ENCODE data around the gene CIC. TPM values are rescaled to one million over a fixed set of nuclear protein-coding genes. Genes with fewer than 3 reads are reported as not detected.

CIC gene
- total RNA-seq, 1 donor from 2014 or later = 115 TPM

GRCh38 chr19:42303876-42304275 lies 34.8 kb downstream of the CIC start:
- H3K4me3 Mint-ChIP-seq (ENCODE audit: unreplicated experiment) = no peak overlapping the region
- no peak overlapping the region for H3K27ac Mint-ChIP-seq (ENCODE audit: unreplicated experiment)

GRCh38 chr19:42306646-42307045 lies 37.6 kb downstream of the CIC start:
- Mint-ChIP-seq H3K27ac (ENCODE audit: unreplicated experiment) (no peak overlapping the region), H3K36me3 (ENCODE audit: unreplicated experiment) (no peaks in the 10 kb centered on the region), H3K27me3 (ENCODE audit: unreplicated experiment) (peaks cover under 1% of the 10 kb centered on the region), H3K9me3 (ENCODE audit: unreplicated experiment) (no peaks in the 10 kb centered on the region), H3K4me3 (ENCODE audit: unreplicated experiment) (no peak overlapping the region), H3K4me1 (ENCODE audit: unreplicated experiment) (peaks cover 18% of the 10 kb centered on the region)
- DNase-seq (ENCODE audit: extremely low spot score, unreplicated experiment) = no peak
- TF ChIP-seq CTCF (IDR thresholded peaks at IDR 0.05) = no peak

More at GRCh38 chr19:42303876-42304275, 34.8 kb downstream of the CIC start:
- Mint-ChIP-seq H3K36me3 (ENCODE audit: unreplicated experiment) (peaks cover 5% of the 10 kb centered on the region), H3K27me3 (ENCODE audit: unreplicated experiment) (no peaks in the 10 kb centered on the region), H3K9me3 (ENCODE audit: unreplicated experiment) (no peaks in the 10 kb centered on the region), H3K4me1 (ENCODE audit: unreplicated experiment) (peaks cover 24% of the 10 kb centered on the region)
- no peak for TF ChIP-seq CTCF (IDR thresholded peaks at IDR 0.05)
- no peak for DNase-seq (ENCODE audit: extremely low spot score, unreplicated experiment)

- TF ChIP-seq CTCF (IDR thresholded peaks at IDR 0.05) = no peak
- Mint-ChIP-seq H3K36me3 (ENCODE audit: unreplicated experiment) (no peaks in the 10 kb centered on the region), H3K27ac (ENCODE audit: unreplicated experiment) (no peak overlapping the region)
Measured at GRCh38 chr19:42309686-42310085, 40.6 kb downstream of the CIC start.

GRCh38 chr19:42311657-42312056 lies 42.6 kb downstream of the CIC start:
- TF ChIP-seq CTCF (IDR thresholded peaks at IDR 0.05) = no peak
- peaks cover 8% of the 10 kb centered on the region for H3K4me1 Mint-ChIP-seq (ENCODE audit: unreplicated experiment)
- H3K27ac Mint-ChIP-seq (ENCODE audit: unreplicated experiment) = no peak overlapping the region
- H3K27me3 Mint-ChIP-seq (ENCODE audit: unreplicated experiment) = peaks cover 13% of the 10 kb centered on the region
- H3K36me3 Mint-ChIP-seq (ENCODE audit: unreplicated experiment) = no peaks in the 10 kb centered on the region
- no peak overlapping the region for H3K4me3 Mint-ChIP-seq (ENCODE audit: unreplicated experiment)
- DNase-seq (ENCODE audit: extremely low spot score, unreplicated experiment) = no peak
- H3K9me3 Mint-ChIP-seq (ENCODE audit: unreplicated experiment) = no peaks in the 10 kb centered on the region

More at GRCh38 chr19:42309686-42310085, 40.6 kb downstream of the CIC start:
- H3K27me3 Mint-ChIP-seq (ENCODE audit: unreplicated experiment) = peaks cover 13% of the 10 kb centered on the region
- H3K4me3 Mint-ChIP-seq (ENCODE audit: unreplicated experiment) = no peak overlapping the region
- peaks cover 8% of the 10 kb centered on the region for H3K4me1 Mint-ChIP-seq (ENCODE audit: unreplicated experiment)
- no peaks in the 10 kb centered on the region for H3K9me3 Mint-ChIP-seq (ENCODE audit: unreplicated experiment)
- no peak for DNase-seq (ENCODE audit: extremely low spot score, unreplicated experiment)

GRCh38 chr19:42312370-42312769 lies 43.3 kb downstream of the CIC start:
- peak overlapping the region; percentile 51 for H3K4me3 Mint-ChIP-seq (ENCODE audit: unreplicated experiment)
- H3K27ac Mint-ChIP-seq (ENCODE audit: unreplicated experiment) = no peak overlapping the region
- H3K9me3 Mint-ChIP-seq (ENCODE audit: unreplicated experiment) = no peaks in the 10 kb centered on the region
- DNase-seq (ENCODE audit: extremely low spot score, unreplicated experiment) = no peak
- TF ChIP-seq CTCF (IDR thresholded peaks at IDR 0.05) = no peak
- peaks cover 13% of the 10 kb centered on the region for H3K27me3 Mint-ChIP-seq (ENCODE audit: unreplicated experiment)
- no peaks in the 10 kb centered on the region for H3K36me3 Mint-ChIP-seq (ENCODE audit: unreplicated experiment)
- H3K4me1 Mint-ChIP-seq (ENCODE audit: unreplicated experiment) = peaks cover 11% of the 10 kb centered on the region
